GM18868 (cell line): ENCODE data around the gene MYO1B.
"Not testable (repeated sequence)": the region's sequence is repeated elsewhere in the genome, so short reads cannot be mapped to it uniquely, and the experiment has no call there.

ENCODE experiments used
- ATAC-seq: cut with Tn5 transposase; IDR thresholded peaks from one replicate; pipeline ENCODE4 v1.9.1; 2021; ENCODE audit warnings: mild to moderate bottlenecking, moderate library complexity; ENCODE audit not compliant: unreplicated experiment

The MYO1B gene

DNA sequence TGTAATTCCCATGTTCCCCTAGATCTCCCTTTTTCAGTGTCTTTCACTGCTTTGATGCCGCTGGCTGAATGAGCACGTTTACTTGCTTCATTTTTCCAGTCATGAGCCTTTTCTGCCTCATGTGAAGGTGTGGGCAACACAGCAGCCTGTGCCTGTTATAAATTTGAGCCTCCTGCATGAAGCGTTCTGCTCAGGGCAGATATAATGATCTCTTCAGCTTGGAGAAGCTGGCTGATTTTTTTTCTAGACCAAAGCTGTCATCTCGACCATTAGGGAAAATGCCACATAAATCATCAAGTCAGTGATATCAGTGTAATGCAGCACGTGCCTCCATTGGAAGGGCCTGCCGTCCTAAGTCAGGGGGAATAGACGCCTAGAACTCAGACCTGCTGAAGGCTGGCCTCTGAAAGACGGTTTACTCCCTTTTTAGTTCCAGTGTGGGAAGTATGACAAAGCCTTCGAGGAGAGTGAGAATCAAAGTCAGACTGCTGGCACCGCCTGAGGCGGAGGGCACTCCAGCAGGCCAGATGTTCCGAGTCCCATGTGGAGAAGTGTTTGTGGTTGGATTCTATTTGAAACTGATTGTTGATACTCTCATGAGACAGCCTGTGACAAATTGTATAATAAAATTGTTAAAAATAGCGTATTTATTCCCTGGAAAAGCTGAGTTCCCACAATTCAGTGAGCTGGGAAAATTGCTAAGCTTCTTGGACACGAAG lies 196.5 kb downstream of the MYO1B start:
- ATAC-seq: no peak

DNA sequence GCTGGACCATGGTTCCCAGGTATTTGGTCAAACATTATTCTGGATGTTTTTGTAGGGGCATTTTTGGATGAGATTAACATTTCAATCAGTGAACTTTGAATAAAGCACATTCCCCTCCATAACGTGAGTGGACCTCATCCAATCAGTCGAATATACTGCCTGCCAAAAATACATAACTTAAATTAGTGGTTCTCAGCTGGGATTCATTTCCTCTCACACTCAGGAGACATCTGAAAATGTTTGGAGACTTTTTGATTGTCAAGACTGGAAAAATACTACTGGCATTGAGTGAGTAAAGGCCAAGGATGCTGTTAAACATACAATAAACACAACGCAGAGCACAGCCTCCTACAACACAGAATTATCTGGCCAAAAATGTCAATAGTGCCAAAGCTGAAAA lies 198.2 kb downstream of the MYO1B start:
- ATAC-seq: no peak

DNA sequence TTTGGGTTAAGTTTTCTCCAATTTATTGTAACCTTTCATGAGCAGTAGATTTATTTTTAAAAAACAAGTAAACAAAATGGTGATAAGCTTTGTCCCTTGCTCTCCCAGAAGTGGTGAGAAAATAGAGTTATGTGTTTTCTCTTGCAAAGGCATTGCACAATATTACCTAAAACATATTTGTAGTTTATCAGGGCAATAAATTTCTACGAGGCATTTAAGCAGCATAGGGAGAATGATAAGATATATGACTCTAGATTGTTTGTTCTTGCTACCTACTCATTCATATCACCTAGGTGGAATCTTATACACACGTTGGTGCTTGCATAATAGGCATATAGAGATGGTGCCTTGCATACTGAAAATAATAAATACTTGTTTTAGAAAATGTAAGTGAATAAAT lies 201.7 kb downstream of the MYO1B start:
- ATAC-seq: no peak

DNA sequence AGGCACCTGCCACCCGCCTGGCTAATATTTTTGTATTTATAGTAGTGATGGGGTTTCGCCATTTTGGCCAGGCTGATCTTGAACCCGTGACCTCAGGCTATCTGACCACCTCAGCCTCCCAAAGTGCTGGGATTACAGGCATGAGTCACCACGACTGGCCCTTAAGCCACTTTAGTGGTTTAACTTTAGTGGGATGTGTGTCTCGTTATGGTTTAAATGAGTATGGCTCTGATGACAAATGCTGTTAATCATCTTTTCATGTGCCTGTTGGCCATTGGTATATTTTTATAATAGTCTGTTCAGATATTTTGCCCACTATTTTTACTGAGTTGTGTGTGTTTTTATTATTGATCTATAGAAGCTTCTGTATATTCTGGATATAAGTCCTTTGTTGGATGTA lies 205.9 kb downstream of the MYO1B start:
- ATAC-seq: no peak

DNA sequence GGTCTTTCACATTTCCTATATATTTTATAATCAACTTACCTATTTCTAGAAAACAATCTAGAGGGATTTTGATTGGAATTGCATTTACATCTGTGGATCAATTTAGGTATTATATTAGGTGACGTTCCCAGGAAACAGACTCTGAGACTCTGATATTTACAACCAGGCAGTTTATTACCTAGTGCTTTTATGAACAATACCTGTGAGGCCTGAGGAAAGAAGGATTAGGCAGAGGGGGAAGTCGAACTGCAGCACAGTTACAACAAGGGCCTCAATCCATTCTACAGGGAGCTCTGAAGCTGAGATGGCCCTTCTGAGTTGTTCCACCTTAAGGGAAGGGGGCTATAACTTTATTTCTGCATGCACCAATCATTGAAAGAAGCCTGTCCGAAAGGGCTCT lies 206.9 kb downstream of the MYO1B start:
- ATAC-seq: no peak

DNA sequence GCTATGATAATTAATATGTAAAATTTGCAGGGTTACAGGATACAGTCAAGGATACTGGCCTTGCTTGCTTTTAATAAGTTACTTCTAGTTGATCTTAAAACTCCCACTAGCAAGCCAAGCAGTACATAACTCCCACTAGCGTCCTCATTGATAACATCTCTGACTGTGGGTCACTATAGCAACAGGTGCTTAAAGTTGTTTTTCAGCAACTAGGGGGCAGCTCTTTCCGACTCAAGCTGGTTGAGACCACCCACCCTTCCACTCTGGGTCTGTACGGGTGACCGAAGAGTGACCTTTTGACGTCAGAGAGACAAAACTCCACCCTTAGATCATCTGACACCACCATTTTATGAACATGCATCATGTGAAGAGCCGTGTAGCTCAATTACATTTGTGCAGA lies 208.6 kb downstream of the MYO1B start:
- no peak for ATAC-seq

DNA sequence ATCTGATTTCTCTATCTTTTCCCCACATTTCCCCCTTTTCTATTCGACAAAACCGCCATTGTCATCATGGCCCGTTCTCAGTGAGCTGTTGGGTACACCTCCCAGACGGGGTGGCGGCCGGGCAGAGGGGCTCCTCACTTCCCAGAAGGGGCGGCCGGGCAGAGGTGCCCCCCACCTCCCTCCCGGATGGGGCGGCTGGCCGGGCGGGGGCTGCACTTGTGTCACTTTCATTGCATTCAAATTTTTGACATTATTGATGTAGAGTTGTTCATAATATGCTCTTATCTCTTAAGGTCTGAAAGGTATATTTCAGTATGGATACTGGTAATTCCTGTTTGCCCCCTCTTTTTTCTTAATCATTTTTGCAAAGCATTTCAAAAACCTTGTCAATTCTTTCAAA lies 211.3 kb downstream of the MYO1B start:
- not testable (repeated sequence) for ATAC-seq

DNA sequence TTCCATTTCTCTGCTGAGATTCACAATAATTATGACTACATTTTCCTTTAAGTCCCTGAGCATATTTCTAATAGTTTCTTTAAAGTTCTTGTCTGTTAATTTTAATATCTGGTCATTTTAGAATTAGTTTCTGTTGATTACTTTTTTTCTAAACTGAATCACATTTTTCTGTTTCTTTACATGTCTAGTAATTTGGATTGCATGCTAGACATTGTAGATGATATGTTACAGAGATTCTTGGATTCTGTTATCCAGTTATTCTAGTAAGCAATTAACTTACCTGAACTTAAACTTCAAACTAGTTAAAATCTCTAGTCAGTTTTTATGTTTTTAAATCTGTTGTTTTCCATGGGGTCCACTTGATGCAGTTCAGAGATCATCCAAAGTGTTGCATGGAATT lies 214.0 kb downstream of the MYO1B start:
- no peak for ATAC-seq

DNA sequence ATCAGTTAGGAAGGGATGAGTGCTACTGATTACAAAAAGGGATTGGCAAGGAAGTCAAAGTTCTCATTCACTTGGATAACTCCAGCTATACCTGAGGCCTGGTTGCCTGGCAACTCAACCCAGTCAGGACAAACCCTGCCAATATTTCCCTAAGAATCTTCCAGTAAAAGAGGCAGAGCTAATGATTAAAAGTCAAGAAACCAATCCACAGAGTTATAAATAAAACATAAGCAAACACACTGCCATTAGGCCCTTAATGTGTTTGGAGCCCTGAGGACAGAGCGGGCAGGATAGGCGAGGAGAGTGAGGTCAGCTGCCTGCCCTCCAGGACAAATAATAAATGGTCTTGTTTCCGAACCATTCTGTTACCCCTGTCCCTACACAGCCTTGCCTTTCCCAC lies 217.2 kb downstream of the MYO1B start:
- ATAC-seq: no peak

DNA sequence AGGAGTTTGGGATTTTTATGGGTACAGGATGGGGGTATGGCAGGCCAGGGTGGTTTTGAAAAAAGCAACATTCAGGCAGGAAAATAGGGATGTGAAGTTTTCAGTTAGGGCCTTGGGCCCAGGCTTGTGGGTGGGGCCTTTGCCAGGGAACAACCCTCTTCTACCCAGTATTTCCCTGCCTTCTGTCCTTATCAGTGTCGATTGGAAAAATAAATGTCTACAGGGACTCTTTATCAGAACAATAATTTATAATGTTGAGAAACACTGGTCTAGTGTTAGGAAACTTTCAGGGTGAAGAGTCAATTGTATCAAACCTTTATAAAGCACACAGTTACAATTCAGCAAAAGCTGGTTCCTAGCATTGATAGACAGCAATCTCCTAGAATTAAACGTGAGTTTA lies 218.6 kb downstream of the MYO1B start:
- no peak for ATAC-seq

DNA sequence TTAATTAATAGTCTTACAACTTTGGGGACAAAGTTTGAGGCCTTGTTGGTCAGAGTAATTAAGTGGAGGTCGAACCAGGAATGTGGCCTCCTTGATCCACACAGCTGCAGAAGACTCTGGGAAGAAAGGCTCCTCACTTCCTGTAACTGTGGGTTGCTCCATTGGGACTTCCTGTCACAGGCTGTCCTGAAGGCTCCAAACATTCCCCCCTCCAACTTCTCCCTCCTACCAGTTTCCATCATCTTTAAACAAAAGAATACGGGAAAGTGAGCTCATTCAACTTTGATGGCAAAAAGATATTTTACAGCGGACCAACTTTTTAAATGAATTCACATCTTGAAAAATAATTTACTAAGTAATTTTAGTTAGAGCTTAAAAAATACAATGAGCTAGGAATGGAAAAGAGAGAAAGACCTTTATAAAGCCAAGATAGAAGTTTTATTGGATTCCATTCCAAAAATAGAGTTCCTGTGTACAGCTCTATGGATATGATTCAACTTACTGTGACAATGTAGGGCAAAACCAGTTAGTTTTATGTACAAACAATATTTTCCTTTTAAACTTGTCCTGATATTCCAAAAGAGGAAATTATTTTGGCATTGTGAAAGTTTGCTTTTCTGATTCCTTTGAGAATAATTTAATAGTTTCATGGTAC lies 220.7 kb downstream of the MYO1B start:
- ATAC-seq: no peak

DNA sequence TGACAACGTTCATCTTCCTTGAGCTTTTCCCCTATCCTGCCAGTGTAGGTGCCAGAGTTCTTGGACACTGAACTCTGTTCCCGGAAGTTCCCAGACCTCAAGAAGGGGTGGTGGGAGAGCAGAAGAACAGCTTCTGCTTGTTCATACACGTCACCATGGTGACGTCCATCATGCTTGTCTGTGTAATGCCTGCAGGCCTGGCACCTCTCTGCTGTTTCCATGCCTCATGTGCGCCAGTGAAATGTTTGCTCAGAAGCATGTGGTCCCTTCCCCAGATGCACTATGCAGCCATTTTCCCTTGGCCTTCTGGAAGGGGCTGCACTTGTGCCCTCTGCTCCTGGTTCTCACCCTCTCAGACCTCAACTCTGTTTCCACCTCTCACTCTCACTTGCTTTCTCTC lies 221.9 kb downstream of the MYO1B start:
- no peak for ATAC-seq

DNA sequence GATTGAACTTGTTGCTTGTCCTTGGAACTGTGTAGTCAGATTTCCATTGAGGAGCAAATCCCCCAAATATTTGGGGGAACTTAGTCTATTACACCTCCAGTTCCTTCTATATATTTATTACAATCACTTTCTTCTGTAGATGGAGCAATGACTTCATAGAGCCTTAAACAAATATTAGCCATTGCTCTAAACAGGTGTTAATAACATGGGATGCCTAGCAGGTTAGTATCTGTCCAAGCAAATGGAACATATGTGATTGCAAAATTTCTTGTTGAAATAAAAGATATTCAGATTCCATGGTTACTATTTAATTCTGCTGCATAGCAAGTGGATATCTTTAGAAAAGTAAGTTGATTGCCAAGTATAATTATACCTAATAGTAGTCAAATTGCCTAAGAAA lies 225.1 kb downstream of the MYO1B start:
- ATAC-seq: no peak

DNA sequence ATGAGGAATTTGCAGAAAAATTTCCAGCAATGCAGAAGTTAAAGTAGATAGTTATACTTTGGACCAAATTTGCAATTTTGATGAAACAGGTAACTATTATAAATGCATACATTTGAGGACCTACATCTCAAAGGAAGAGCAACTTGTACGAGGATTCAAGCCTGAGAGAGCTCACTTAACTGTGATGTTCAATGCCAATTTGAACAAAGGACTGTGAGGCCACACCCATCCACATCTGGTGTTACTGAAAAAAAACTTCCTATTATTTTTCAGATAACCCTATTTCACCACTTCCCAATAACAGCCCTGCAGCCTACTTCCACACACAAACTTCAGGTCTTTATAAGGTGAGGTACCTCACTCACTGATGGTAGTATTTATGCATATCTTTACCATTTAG lies 229.3 kb downstream of the MYO1B start:
- no peak for ATAC-seq
